Kidney tubule cell (primary cell): ENCODE measurements around the gene ADARB2.

ENCODE experiments used
- DNase-seq: peaks from one replicate; pipeline ENCODE4 v3.0.0-alpha.2; 2018; ENCODE audit warnings: low spot score

ADARB2 gene

DNA sequence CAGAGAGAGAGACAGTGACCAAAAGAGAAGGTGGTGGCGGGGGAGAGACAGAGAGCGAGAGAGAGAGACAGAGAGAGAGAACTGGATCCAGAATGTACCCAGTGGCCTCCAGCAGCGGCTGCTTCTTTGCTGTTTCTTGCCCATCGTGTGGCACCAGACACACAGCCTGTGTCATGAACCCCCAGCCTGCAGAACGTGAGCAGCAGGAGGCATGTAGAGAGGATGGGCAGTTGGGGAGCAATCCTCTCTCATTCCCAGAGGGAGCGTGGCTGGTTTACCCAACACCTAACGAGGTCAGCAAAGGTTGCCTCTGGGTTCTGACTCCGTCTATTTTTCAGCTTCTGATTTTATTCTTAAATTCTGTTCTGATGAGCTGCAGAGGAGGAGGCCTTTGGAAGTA, 168.1 kb downstream of the ADARB2 start:
- no peak for DNase-seq

- DNase-seq: no peak
These were observed 169.4 kb downstream of the ADARB2 start for GRCh38 chr10:1567742-1568495.

- DNase-seq: no peak
These were observed 170.2 kb downstream of the ADARB2 start for GRCh38 chr10:1567152-1567551.

DNA sequence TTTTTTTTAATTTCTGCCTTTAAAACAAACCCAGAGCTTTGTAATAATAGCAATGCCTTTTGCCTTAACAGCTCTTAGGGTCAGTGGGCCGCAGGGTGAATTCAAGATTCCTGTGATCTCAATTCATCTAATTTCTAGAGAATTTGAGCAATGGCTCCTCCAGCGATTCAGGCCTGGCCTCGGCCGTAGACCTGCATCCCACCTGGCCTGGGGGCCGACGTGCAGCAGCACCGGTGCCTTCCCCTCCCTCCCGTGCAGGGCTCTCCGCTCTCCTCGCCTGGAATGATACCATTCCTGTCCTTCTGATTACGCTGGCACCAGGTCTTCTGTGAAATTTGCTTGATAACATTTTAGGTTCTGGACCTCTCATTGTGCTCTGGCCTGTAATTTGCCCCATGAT, 172.5 kb downstream of the ADARB2 start:
- no peak for DNase-seq

DNA sequence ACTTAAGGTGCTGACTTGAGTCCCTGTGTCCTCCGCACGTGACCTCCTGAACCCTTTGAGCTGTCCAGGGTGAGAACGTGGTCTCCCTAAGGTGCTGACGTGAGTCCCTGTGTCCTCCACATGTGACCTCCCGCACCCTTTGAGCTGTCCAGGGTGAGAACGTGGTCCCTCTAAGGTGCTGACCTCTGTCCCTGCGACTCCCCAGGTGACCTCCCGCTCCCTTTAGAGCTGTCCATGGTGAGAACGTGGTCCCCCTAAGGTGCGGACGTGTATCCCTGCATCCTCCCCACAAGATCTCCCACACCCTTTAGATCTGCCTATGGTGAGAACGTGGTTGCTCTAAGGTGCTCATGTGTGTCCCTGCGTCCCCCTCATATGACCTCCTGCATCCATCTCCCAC, 174.3 kb downstream of the ADARB2 start:
- no peak for DNase-seq

DNA sequence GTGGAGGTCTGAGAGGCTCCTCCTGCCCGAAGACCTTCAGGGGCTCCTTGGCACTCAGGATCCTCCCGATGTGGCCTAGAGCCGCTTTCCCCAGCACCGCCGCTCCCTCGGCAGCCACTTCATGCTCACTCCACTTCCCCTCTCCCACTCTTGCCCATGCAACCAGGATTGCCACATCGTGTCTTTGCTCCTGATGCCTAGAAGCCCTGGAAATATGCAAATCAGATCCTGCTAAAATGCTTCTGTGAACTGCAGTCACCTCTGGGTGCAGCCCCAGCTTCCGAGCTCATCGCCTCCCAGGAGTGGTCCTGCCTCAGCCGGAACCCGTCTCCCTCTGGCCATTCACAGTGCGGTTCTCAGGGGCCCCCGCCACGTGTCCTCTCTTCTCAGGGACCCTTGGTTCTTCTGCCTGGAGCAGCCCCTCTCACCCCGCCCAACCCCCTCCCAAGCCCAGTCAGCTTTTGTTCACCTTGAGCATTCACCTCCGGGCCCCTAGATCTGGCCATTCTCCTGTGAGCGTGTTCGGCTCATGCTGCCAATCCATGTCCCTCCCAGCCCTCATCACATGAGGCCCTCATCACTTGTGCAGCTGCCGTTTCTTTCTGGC, 175.5 kb downstream of the ADARB2 start:
- no peak for DNase-seq

DNA sequence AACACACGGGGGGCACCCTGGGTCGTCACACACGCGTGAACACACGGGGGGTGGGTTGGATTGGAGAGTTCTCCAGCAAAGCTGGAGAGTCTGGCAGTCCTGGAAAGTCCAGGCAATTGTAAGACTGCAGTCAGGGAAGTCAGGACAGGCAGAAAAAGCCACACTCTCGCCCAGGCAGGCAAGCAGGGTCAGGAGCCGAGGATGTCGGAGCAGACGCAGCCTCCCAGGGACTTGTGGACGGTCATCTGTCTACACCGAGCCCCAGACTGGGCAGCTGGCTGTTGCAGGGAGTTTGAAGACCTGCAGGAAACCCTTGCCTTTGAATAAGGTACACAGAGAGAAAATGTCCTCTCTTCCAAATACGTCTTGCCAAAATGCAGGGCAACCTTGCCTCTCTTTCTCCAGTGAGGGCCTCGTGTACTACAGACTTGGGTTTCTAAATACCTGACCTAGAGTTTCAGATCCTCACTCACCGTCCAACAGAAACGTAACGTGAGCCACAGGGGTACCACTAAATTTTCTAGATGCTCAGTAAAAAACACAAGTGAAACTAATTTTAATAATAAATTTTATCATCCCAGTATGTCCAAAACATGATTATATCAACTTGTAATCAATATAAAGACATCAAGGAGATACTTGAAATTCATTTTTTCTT, 176.7 kb downstream of the ADARB2 start:
- DNase-seq: no peak

DNA sequence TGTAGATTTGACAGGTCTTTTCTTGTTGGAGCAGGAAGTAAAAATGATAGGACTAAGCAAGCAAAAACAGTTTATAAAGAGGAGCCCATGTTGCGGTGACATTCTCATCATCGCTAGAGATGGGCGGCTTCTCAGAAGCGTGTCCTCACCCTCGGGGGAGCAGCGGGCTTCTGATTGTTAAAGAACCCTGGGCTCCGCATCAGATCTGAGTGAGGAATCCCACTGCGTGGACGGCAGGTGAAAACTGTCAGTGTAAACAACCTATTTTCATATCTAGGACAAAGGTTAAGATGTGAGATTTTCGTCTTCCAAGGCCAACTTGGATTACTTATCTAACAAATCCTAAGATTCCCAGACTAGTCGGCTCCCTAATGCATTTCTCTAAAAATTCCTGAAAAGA, 177.6 kb downstream of the ADARB2 start:
- DNase-seq: no peak

DNA sequence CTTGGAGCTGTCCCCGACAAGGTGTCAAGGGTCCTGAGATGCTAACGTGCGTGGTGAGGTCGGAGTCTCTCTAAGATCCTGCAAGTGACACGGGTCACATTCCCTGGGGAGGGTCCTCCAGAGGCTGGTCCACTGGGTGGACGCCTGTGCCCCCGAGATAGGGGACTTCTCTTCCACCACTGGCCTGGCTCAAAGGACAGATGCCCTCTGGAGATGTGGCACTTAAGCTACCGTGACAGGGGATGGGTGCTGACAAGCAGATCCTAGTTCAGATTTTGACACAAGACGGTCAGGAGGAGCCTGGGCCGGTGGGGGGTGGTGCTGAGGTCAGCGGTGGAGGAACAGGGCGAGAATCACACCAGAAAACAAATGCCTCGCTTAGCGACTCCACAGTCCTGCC, 178.0 kb downstream of the ADARB2 start:
- no peak for DNase-seq

GRCh38 chr10:1558906-1559305, 178.4 kb downstream of the ADARB2 start:
- DNase-seq: no peak

- DNase-seq: no peak
These were observed 180.2 kb downstream of the ADARB2 start for GRCh38 chr10:1557081-1557480.

DNA sequence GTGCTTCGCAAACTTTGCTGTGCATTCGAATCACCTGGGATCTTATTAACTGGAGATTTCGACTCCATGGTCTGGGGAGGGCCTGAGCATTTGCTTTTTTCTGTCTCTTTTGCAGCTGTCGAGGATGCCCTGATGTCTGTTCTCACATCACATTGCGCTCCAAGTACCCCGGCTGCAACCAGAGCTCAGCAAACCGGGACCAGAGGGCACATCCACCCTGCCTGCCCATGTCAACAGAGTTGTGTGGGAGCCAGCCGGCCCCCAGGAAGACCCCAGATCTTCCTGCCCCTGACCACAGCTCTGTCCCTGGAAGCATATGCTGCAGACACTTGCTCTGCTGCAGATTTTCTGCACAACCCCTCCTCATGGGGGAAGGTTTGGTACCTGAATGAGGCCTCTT, 180.8 kb downstream of the ADARB2 start:
- DNase-seq: no peak

GRCh38 chr10:1553951-1554350, 183.4 kb downstream of the ADARB2 start:
- DNase-seq: no peak

GRCh38 chr10:1552881-1553670, 184.2 kb downstream of the ADARB2 start:
- no peak for DNase-seq

DNA sequence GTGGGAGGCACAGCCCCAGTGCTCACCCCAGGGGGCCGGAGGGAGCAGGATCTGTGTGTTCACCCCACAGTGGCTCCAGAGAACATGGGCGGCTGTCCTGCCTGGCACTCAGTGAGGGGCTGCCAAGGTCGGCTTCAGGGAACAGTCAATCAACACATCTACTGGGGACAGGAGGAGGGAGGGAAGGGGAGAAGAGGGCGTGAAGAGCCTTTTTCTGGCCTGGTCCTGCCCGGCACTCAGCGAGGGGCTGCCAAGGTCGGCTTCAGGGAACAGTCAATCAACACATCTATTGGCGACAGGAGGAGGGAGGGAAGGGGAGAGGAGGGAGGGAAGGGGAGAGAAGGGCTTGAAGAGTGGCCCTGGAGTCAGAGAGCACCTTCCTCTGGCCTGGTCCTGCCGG, 184.9 kb downstream of the ADARB2 start:
- DNase-seq: no peak

- no peak for DNase-seq
These were observed 185.5 kb downstream of the ADARB2 start for GRCh38 chr10:1551636-1552338.

- no peak for DNase-seq
These were observed 186.7 kb downstream of the ADARB2 start for GRCh38 chr10:1550616-1551015.

DNA sequence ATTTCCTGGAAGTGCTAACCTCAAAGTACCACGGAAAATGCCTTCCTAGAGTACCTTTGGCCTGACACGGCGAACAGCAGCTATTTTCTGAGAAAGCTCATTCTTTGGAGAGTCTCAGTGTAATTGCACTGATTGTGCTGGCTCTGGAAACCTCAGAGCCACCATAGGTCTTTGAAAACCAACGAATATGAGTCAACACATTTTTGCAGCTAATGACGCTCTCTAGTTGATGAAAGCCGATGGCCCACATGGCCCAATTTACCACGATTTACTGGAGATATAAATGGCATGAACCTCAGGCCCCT, 187.1 kb downstream of the ADARB2 start:
- DNase-seq: no peak

- no peak for DNase-seq
These were observed 187.6 kb downstream of the ADARB2 start for GRCh38 chr10:1549591-1550290.

GRCh38 chr10:1548596-1548995, 188.7 kb downstream of the ADARB2 start:
- DNase-seq: no peak

DNA sequence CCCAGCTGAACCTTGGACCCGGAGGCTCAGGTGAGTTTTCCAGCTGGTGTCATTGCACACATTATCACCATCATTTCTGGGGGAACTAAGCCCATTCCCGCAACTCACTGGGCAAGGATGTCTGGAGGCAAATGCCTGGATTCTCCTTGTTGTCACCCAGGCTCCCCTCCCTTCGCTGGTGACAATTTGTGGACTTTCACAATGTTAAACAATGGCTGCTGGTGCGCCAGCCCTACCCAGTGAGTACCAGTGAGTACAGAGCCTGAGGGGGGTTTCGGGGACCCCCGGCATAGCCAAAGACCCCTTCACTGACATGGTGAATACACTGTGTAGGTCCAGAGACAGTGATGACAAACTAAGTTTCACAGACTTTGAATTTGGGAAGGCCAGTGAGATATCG, 189.2 kb downstream of the ADARB2 start:
- no peak for DNase-seq
